ENCODE data around the gene CT55. TPM values are rescaled to one million over a fixed set of nuclear protein-coding genes. Genes with fewer than 3 reads are reported as not detected.

Gene CT55
- total and polyA plus RNA-seq, 2 of the 8 experiments (the other 6 are each of a cell fraction or from before 2014, with no cell fraction given), result 0.15 TPM; not detected in 1

DNA sequence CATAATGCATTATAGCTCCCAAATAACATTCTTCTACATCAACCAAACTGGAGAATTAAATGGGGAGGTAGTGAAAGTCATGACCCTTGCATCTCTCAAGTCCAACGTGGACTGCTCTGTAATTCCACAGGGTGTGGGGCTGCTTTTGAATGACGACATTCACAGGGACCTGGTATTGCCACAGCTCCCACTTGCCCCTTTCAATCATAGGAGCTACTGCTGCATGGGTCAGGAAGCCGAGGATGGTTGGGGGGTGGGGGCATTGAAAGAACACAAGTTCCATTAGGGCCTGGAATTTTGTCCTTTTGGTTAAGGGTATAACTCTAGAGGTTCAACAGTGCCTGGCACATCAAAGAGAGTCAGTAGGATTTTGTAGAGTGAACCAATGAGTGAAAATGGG lies 7.4 kb upstream of the CT55 start:
- Histone ChIP-seq H4K8ac (ENCODE audit: extremely low read depth, insufficient read depth, low read length) (no peak overlapping the region), H3K9ac (replicated peaks in 1 of 4; ENCODE audit: extremely low read depth in 1 of 4, low read depth in 3 of 4, low read length in 3 of 4) (no peak overlapping the region), H3K79me2 (ENCODE audit: control insufficient read depth in 1 of 2, insufficient read depth in 2 of 2, low read length in 2 of 2) (no peaks in the 10 kb centered on the region), H2BK15ac (ENCODE audit: low read length) (no peak overlapping the region), H4K91ac (replicated peaks; ENCODE audit: insufficient read length, low read length) (no peak overlapping the region), H3K36me3 (ENCODE audit: control insufficient read depth in 2 of 4, insufficient read depth in 4 of 4, low read length in 3 of 4) (no peaks in the 10 kb centered on the region), H2BK12ac (ENCODE audit: low read depth, low read length) (no peak overlapping the region), H3K56ac (replicated peaks; ENCODE audit: insufficient read length, low read depth, low read length) (no peak overlapping the region), H3K14ac (ENCODE audit: insufficient read length) (no peak overlapping the region), H3K4me2 (ENCODE audit: insufficient read depth in 1 of 2, low read depth in 2 of 2, low read length in 2 of 2) (no peak overlapping the region), H4K5ac (ENCODE audit: insufficient read length, low read depth, low read length) (no peak overlapping the region), H3K9me3 (ENCODE audit: insufficient read depth in 2 of 2, low read depth in 1 of 2, low read length in 1 of 2) (no peaks in the 10 kb centered on the region), H4K20me1 (replicated peaks in 1 of 2; ENCODE audit: control insufficient read depth in 1 of 2, insufficient read depth in 2 of 2, low read length in 2 of 2) (no peaks in the 10 kb centered on the region), H3K4me1 (replicated peaks in 1 of 4; ENCODE audit: control insufficient read depth in 3 of 4, insufficient read depth in 4 of 4, low read length in 3 of 4) (no peaks in the 10 kb centered on the region), H2BK120ac (replicated peaks; ENCODE audit: low read depth, low read length) (no peak overlapping the region), H3K4ac (replicated peaks; ENCODE audit: insufficient read length, low read depth, low read length) (no peak overlapping the region), H3K23ac (ENCODE audit: insufficient read length) (no peak overlapping the region), H3K79me1 (ENCODE audit: low read depth, low read length) (no peaks in the 10 kb centered on the region), H3K18ac (ENCODE audit: extremely low read depth, low read length) (no peak overlapping the region), H3K4me3 (ENCODE audit: extremely low read depth in 1 of 4, insufficient read depth in 2 of 4, low read depth in 3 of 4, low read length in 4 of 4) (no peak overlapping the region), H3K27me3 (replicated peaks in 1 of 4; ENCODE audit: control insufficient read depth in 3 of 4, extremely low read depth in 1 of 4, insufficient read depth in 3 of 4, low read length in 3 of 4) (no peaks in the 10 kb centered on the region), H2BK20ac (ENCODE audit: low read length) (no peak overlapping the region), H3K23me2 (ENCODE audit: low read depth, low read length) (no peaks in the 10 kb centered on the region), H2AFZ (ENCODE audit: low read length) (no peak overlapping the region), H2AK5ac (ENCODE audit: low read depth, low read length) (no peak overlapping the region), H2BK5ac (ENCODE audit: low read depth, low read length) (no peak overlapping the region), H3K27ac (ENCODE audit: low read depth, low read length) (no peak overlapping the region)
- no peak for DNase-seq (ENCODE audit: low read depth in 1 of 2, low spot score in 2 of 2)
- no peak for FAIRE-seq
- 95% methylated on average over 2 of the region's 3 CpGs; no CpG with 5 or more reads in 1 of the 2 experiments for WGBS, 2 experiments (ENCODE audit: extremely low coverage in 1 of 2, insufficient coverage in 1 of 2, insufficient read length in 1 of 2, insufficient replicate concordance in 2 of 2, low coverage in 1 of 2, low lambda C conversion rate in 2 of 2, missing lambda C conversion rate in 1 of 2)
- ChIA-PET POLR2A (ENCODE audit: partially characterized antibody) (no interaction called here), CTCF (ENCODE audit: partially characterized antibody) (interaction anchor here (0.6 to 2.2 kb wide), 2 partner anchors 67 to 285 kb away, joined by 4 to 6 read pairs; no protein-coding TSS in a partner anchor)
- TF ChIP-seq, protein P1, sequence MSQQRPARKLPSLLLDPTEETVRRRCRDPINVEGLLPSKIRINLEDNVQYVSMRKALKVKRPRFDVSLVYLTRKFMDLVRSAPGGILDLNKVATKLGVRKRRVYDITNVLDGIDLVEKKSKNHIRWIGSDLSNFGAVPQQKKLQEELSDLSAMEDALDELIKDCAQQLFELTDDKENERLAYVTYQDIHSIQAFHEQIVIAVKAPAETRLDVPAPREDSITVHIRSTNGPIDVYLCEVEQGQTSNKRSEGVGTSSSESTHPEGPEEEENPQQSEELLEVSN (IDR thresholded peaks at IDR 0.05), result no peak
- no peak for TF ChIP-seq EZH2 (IDR thresholded peaks at IDR 0.05; ENCODE audit: low read depth, low read length, severe bottlenecking)
- no peak for TF ChIP-seq CTCF (IDR thresholded peaks at IDR 0.05; ENCODE audit: control extremely low read depth in 1 of 3, insufficient read depth in 1 of 3, low read depth in 1 of 3, low read length in 3 of 3)
- no peak for TF ChIP-seq CHD2 (IDR thresholded peaks at IDR 0.05; ENCODE audit: low read length)
- no peak for TF ChIP-seq SRF (IDR thresholded peaks at IDR 0.05; ENCODE audit: low read depth, low read length)
- no peak for TF ChIP-seq TCF12 (IDR thresholded peaks at IDR 0.05; ENCODE audit: low read depth, low read length)
- no peak for TF ChIP-seq RFX5 (IDR thresholded peaks at IDR 0.05; ENCODE audit: borderline replicate concordance, low read depth, low read length)
- no peak for TF ChIP-seq ASH2L (IDR thresholded peaks at IDR 0.05; ENCODE audit: low read length)
- TF ChIP-seq RNF2 (IDR thresholded peaks at IDR 0.05; ENCODE audit: borderline replicate concordance, low read depth, low read length, missing control alignments, poor library complexity, severe bottlenecking), result no peak
- TF ChIP-seq POLR2AphosphoS5 (IDR thresholded peaks at IDR 0.05; ENCODE audit: low read depth, low read length), result no peak
- TF ChIP-seq CBX5 (IDR thresholded peaks at IDR 0.05; ENCODE audit: low read depth, low read length), result no peak
- no peak for TF ChIP-seq CEBPB (IDR thresholded peaks at IDR 0.05; ENCODE audit: low read depth, low read length)
